Uterus (tissue), 4 donors: ENCODE measurements around the gene CD2BP2. TPM values are rescaled to one million over a fixed set of nuclear protein-coding genes. Genes with fewer than 3 reads are reported as not detected.

Experiments used
- DNase-seq, 2 donors: peaks; one replicate each; pipeline ENCODE4 v3.0.0-alpha.2; 2019 to 2020
- H3K27ac ChIP-seq, 2 donors: fragments of 200-600 bp; sonication (generic); 1 replicate in 1 of 2; 2 replicates in 1 of 2; pipeline ENCODE4 v1.5.1; 2016 to 2018
- H3K27me3 ChIP-seq, 2 donors: fragments of 200-600 bp; sonication (generic); one replicate each; pipeline ENCODE4 v1.5.1; 2018 to 2019; ENCODE audit warnings: control low read depth in 1 of 2
- H3K36me3 ChIP-seq, 2 donors: fragments of 200-600 bp; sonication (generic); one replicate each; pipeline ENCODE4 v1.5.1; 2019; ENCODE audit warnings: control low read depth in 1 of 2
- H3K4me1 ChIP-seq, 2 donors: fragments of 200-600 bp; sonication (generic); one replicate each; pipeline ENCODE4 v1.5.1; 2018 to 2019; ENCODE audit warnings: control low read depth in 1 of 2
- H3K4me3 ChIP-seq, 2 donors: fragments of 200-600 bp; sonication (generic); 1 replicate in 1 of 2; 2 replicates in 1 of 2; pipeline ENCODE4 v1.5.1; 2018 to 2019; ENCODE audit warnings: mild to moderate bottlenecking in 1 of 2
- H3K9me3 ChIP-seq, 2 donors: fragments of 200-600 bp; sonication (generic); one replicate each; pipeline ENCODE4 v1.5.1; 2019; ENCODE audit warnings: control low read depth in 1 of 2
- CTCF ChIP-seq, 4 experiments: fragments of 200-600 bp in 2 of 4; fragments of 450-650 bp in 2 of 4; sonication (generic) in 2 of 4; IDR thresholded peaks; one replicate each; pipeline ENCODE4 v1.5.1; 2016 to 2019; ENCODE audit warnings: antibody characterized with exemption in 4 of 4, mild to moderate bottlenecking in 2 of 4, moderate library complexity in 1 of 4
- POLR2A ChIP-seq, 2 donors: fragments of 450-650 bp; IDR thresholded peaks; one replicate each; pipeline ENCODE4 v1.6.1; 2016; ENCODE audit warnings: antibody characterized with exemption in 2 of 2, mild to moderate bottlenecking in 1 of 2, moderate library complexity in 1 of 2
- intact Hi-C: fragments of 100-400 bp; cut with DNase I; formaldehyde crosslinking; loops from one replicate; pipeline ENCODE4 v1.15.1; 2023; ENCODE audit warnings: low total_unique reads
- total RNA-seq, 4 donors: library from RNA; depleted of rRNA in 3 of 4; stranded (reverse); fragments of >200 nt in 3 of 4; gene quantifications; one replicate each; pipeline versions ENCODE4 v1.1.0 to v1.2.4, GENCODE V29; 2014 to 2023
- donor health status: DM: yes; HTN: yes; CAD: no.

Gene CD2BP2
- 10 to 100 TPM; 27.9 to 74.7 (median 32.8) TPM for total RNA-seq

- Histone ChIP-seq H3K27ac (peak within 1 kb of the TSS; percentile 94 to 95), H3K27me3 (no peaks in the 10 kb centered on the region), H3K4me3 (peak within 1 kb of the TSS; percentile 94 to 97), H3K36me3 (no peaks in the 10 kb centered on the region), H3K4me1 (peaks cover 18 to 27% of the 10 kb centered on the region in 2 donors), H3K9me3 (no peaks in the 10 kb centered on the region)
- intact Hi-C loops: no loop called here
- DNase-seq: peak; percentile 99
- TF ChIP-seq CTCF (IDR thresholded peaks at IDR 0.05) (peak in 1 of 4 experiments; percentile 1), POLR2A (IDR thresholded peaks at IDR 0.05) (peak; percentile 44 to 51)
Measured at GRCh38 chr16:30355144-30355953, at the start of gene CD2BP2. TSS of gene CD2BP2 (minus strand) at chr16:30355308. CDS start at chr16:30354681, 627 bp downstream.

- DNase-seq: no peak
- TF ChIP-seq POLR2A (IDR thresholded peaks at IDR 0.05) (no peak), CTCF (IDR thresholded peaks at IDR 0.05) (no peak)
- no peak overlapping the region for H3K4me3 ChIP-seq
- H3K27ac ChIP-seq: peak overlapping the region in 1 of 2 donors; percentile 91
- H3K9me3 ChIP-seq: no peaks in the 10 kb centered on the region
- peaks cover 0 to 9% of the 10 kb centered on the region in 2 donors for H3K4me1 ChIP-seq
- intact Hi-C loops: no loop called here
- no peaks in the 10 kb centered on the region for H3K27me3 ChIP-seq
- H3K36me3 ChIP-seq: no peaks in the 10 kb centered on the region
Measured at GRCh38 chr16:30401768-30402425, 46.8 kb upstream of the CD2BP2 start.

- H3K4me1 ChIP-seq: peaks cover 0 to 9% of the 10 kb centered on the region in 2 donors
- H3K9me3 ChIP-seq: no peaks in the 10 kb centered on the region
- no peak for TF ChIP-seq CTCF (IDR thresholded peaks at IDR 0.05)
- no peak for TF ChIP-seq POLR2A (IDR thresholded peaks at IDR 0.05)
- DNase-seq: no peak
- no peaks in the 10 kb centered on the region for H3K36me3 ChIP-seq
- peak overlapping the region; percentile 91 for H3K27ac ChIP-seq
- no peaks in the 10 kb centered on the region for H3K27me3 ChIP-seq
- H3K4me3 ChIP-seq: peak overlapping the region; percentile 49 to 53
- intact Hi-C loops: no loop called here
Measured at GRCh38 chr16:30399435-30400186, 44.5 kb upstream of the CD2BP2 start.

- no peaks in the 10 kb centered on the region for H3K27me3 ChIP-seq
- peak in 1 of 2 donors; percentile 22 for DNase-seq
- no peak for TF ChIP-seq CTCF (IDR thresholded peaks at IDR 0.05)
- TF ChIP-seq POLR2A (IDR thresholded peaks at IDR 0.05): no peak
- intact Hi-C loops: no loop called here
- no peaks in the 10 kb centered on the region for H3K9me3 ChIP-seq
- peaks cover 0 to 9% of the 10 kb centered on the region in 2 donors for H3K4me1 ChIP-seq
- H3K27ac ChIP-seq: peak overlapping the region; percentile 91
- no peaks in the 10 kb centered on the region for H3K36me3 ChIP-seq
- H3K4me3 ChIP-seq: no peak overlapping the region
Measured at GRCh38 chr16:30398661-30399434, 43.7 kb upstream of the CD2BP2 start.
